ENCODE measurements around the gene LAMC3.

LAMC3 gene

GRCh38 chr9:131008909-131009618 lies at the start of gene LAMC3:
Gene LAMC3 (plus strand): TSS chr9:131009174. CDS start chr9:131009215, 41 bp downstream.
- no peak for DNase-seq

GRCh38 chr9:130959809-130960334 lies 49.1 kb upstream of the LAMC3 start:
- no peak for DNase-seq

GRCh38 chr9:130960522-130961378 lies 48.2 kb upstream of the LAMC3 start:
- DNase-seq: no peak

- DNase-seq: no peak
Measured at GRCh38 chr9:130961511-130962300, 47.3 kb upstream of the LAMC3 start.

GRCh38 chr9:130962418-130963316 lies 46.3 kb upstream of the LAMC3 start:
- DNase-seq: no peak

GRCh38 chr9:130963337-130963908 lies 45.6 kb upstream of the LAMC3 start:
- DNase-seq: no peak

- DNase-seq: no peak
Measured at GRCh38 chr9:130963916-130964315, 45.1 kb upstream of the LAMC3 start.

- no peak for DNase-seq
Measured at GRCh38 chr9:130965680-130966079, 43.3 kb upstream of the LAMC3 start.

GRCh38 chr9:130970052-130970451 lies 38.9 kb upstream of the LAMC3 start:
- no peak for DNase-seq

- no peak for DNase-seq
Measured at GRCh38 chr9:130970855-130971254, 38.1 kb upstream of the LAMC3 start.

- DNase-seq: no peak
Measured at GRCh38 chr9:130971294-130971849, 37.6 kb upstream of the LAMC3 start.

- DNase-seq: no peak
Measured at GRCh38 chr9:130972277-130972956, 36.6 kb upstream of the LAMC3 start.

GRCh38 chr9:130972957-130973685 lies 35.9 kb upstream of the LAMC3 start:
- no peak for DNase-seq

- no peak for DNase-seq
Measured at GRCh38 chr9:130973686-130974281, 35.2 kb upstream of the LAMC3 start.

- DNase-seq: no peak
Measured at GRCh38 chr9:130974697-130975096, 34.3 kb upstream of the LAMC3 start.

GRCh38 chr9:130975156-130975555 lies 33.8 kb upstream of the LAMC3 start:
- no peak for DNase-seq

GRCh38 chr9:130975932-130976841 lies 32.8 kb upstream of the LAMC3 start:
- DNase-seq: no peak

- no peak for DNase-seq
Measured at GRCh38 chr9:130977811-130978221, 31.2 kb upstream of the LAMC3 start.

Data from NCI-H2029 (cell line).